Motor neuron (in vitro differentiated cells): ENCODE data around the gene PITPNM3. TPM values are rescaled to one million over a fixed set of nuclear protein-coding genes. Genes with fewer than 3 reads are reported as not detected.
A peak's percentile ranks its signal among the peaks of the same experiment; 100 is the strongest.

ENCODE experiments used
- ATAC-seq, 8 experiments: fragments of 200-7000 bp; cut with Tn5 transposase; replicated peaks in 6 of 8; 2 replicates each; pipeline ENCODE4 v1.8.0; 2021; ENCODE audit warnings: mild to moderate bottlenecking in 8 of 8, moderate library complexity in 8 of 8
- H3K27ac ChIP-seq, 2 donors: fragments of 250-450 bp; sonication (Bioruptor Pico); 2 replicates each; pipeline ENCODE4 v1.9.0; 2021; ENCODE audit warnings: antibody characterized with exemption in 2 of 2, mild to moderate bottlenecking in 2 of 2, moderate library complexity in 1 of 2
- H3K4me1 ChIP-seq, 2 donors: fragments of 250-450 bp; sonication (Bioruptor Pico); replicated peaks in 1 of 2; 2 replicates each; pipeline ENCODE4 v1.6.1; 2021; ENCODE audit warnings: antibody characterized with exemption in 2 of 2, mild to moderate bottlenecking in 2 of 2, moderate library complexity in 1 of 2
- H3K4me3 ChIP-seq, 5 donors: fragments of 250-450 bp; sonication (Bioruptor Pico); 2 replicates each; pipeline ENCODE4 v1.9.0; 2021; ENCODE audit warnings: antibody characterized with exemption in 5 of 5, mild to moderate bottlenecking in 5 of 5, moderate library complexity in 4 of 5
- WGBS, 10 experiments: fragments of 450-650 bp; shearing (Covaris generic); methylation state at CpG; one replicate each; pipeline ENCODE4 v1.0.0; 2022; 5-methylcytosine and 5-hydroxymethylcytosine counted together
- in situ Hi-C, 9 experiments: fragments of 400-800 bp; cut with MboI; loops; one replicate each; pipeline ENCODE4 v1.15.0; 2021; ENCODE audit warnings: low sequenced_read_pairs in 9 of 9, low pct_unique_long_range_greater_than_20kb in 2 of 9; ENCODE audit not compliant: unreplicated experiment in 9 of 9
- total RNA-seq, 8 experiments: library from RNA; unstranded; fragments of 300-600 nt; gene quantifications; 2 replicates each; pipeline versions ENCODE4 v1.2.3 to v1.2.4, GENCODE V29; 2022

PITPNM3 gene
- total RNA-seq, 8 experiments from 2014 or later = 0.31 to 10.1 (median 1.7) TPM

- peak; percentile 91 to 96 (median 93) for ATAC-seq
- in situ Hi-C loops = loop anchor here in 8 of 9 experiments (10.0 to 25.0 kb wide), 4 partner anchors 335 to 837 kb away; partner anchors contain the start of gene NLRP1 (in 4 of the 8)
- Histone ChIP-seq H3K4me1 (peaks cover 0 to 2% of the 10 kb centered on the region in 2 donors), H3K4me3 (no peak overlapping the region), H3K27ac (no peak overlapping the region)
- 0 to 100% (median 30%) methylated on average over 1 to 7 of the region's 13 CpGs; no CpG with 5 or more reads in 1 of the 10 experiments for WGBS, 10 experiments
Observed at GRCh38 chr17:6421700-6422604, 134.4 kb downstream of the PITPNM3 start.

GRCh38 chr17:6420173-6420641, 136.1 kb downstream of the PITPNM3 start:
- ATAC-seq = peak in 1 of 8 experiments; percentile 12
- Histone ChIP-seq H3K27ac (no peak overlapping the region), H3K4me3 (no peak overlapping the region), H3K4me1 (peaks cover 0 to 6% of the 10 kb centered on the region in 2 donors)
- in situ Hi-C loops = loop anchor here in 8 of 9 experiments (10.0 to 25.0 kb wide), 4 partner anchors 333 to 835 kb away; partner anchors contain the start of gene NLRP1 (in 4 of the 8)
- 0 to 100% (median 30%) methylated on average over 1 to 6 of the region's 13 CpGs; no CpG with 5 or more reads in 4 of the 10 experiments for WGBS, 10 experiments

GRCh38 chr17:6415616-6416015, 140.7 kb downstream of the PITPNM3 start:
- peaks cover 0 to 6% of the 10 kb centered on the region in 2 donors for H3K4me1 ChIP-seq
- no peak overlapping the region for H3K27ac ChIP-seq
- in situ Hi-C loops = loop anchor here in 3 of 9 experiments (10.0 to 25.0 kb wide), 5 partner anchors 328 to 831 kb away; partner anchors contain the start of genes NLRP1 (in 1 of the 3) and WSCD1 (in 1 of the 3)
- ATAC-seq = no peak
- H3K4me3 ChIP-seq = no peak overlapping the region
- WGBS, 10 experiments = 10 to 100% (median 38%) methylated on average over 2 to 4 of the region's 8 CpGs; no CpG with 5 or more reads in 7 of the 10 experiments

GRCh38 chr17:6413065-6413464, 143.3 kb downstream of the PITPNM3 start:
- Histone ChIP-seq H3K4me1 (peaks cover 4 to 6% of the 10 kb centered on the region in 2 donors), H3K27ac (no peak overlapping the region), H3K4me3 (no peak overlapping the region)
- 83 to 100% (median 83%) methylated on average over 1 of the region's 1 CpG; no CpG with 5 or more reads in 7 of the 10 experiments for WGBS, 10 experiments
- in situ Hi-C loops = loop anchor here in 3 of 9 experiments (10.0 to 25.0 kb wide), 5 partner anchors 326 to 828 kb away; partner anchors contain the start of genes NLRP1 (in 1 of the 3) and WSCD1 (in 1 of the 3)
- ATAC-seq = peak; percentile 21 to 70 (median 44)

- in situ Hi-C loops = loop anchor here in 3 of 9 experiments (25.0 kb wide), 2 partner anchors 321 to 696 kb away; no protein-coding TSS in a partner anchor
Observed at GRCh38 chr17:6408735-6409134, 147.6 kb downstream of the PITPNM3 start.

GRCh38 chr17:6408276-6408675, 148.1 kb downstream of the PITPNM3 start:
- WGBS, 10 experiments = 40 to 90% (median 63%) methylated on average over 3 to 6 of the region's 6 CpGs; no CpG with 5 or more reads in 4 of the 10 experiments
- H3K27ac ChIP-seq = no peak overlapping the region
- in situ Hi-C loops = loop anchor here in 3 of 9 experiments (25.0 kb wide), 2 partner anchors 321 to 696 kb away; no protein-coding TSS in a partner anchor
- peaks cover 0 to 4% of the 10 kb centered on the region in 2 donors for H3K4me1 ChIP-seq
- H3K4me3 ChIP-seq = no peak overlapping the region
- no peak for ATAC-seq

More at GRCh38 chr17:6408735-6409134, 147.6 kb downstream of the PITPNM3 start:
- Histone ChIP-seq H3K27ac (no peak overlapping the region), H3K4me3 (no peak overlapping the region), H3K4me1 (peaks cover 0 to 4% of the 10 kb centered on the region in 2 donors)
- WGBS, 10 experiments = 46 to 80% (median 66%) methylated on average over 2 to 8 of the region's 10 CpGs; no CpG with 5 or more reads in 2 of the 10 experiments
- peak in 2 of 8 experiments; percentile 46 to 59 for ATAC-seq

GRCh38 chr17:6402258-6402657, 154.1 kb downstream of the PITPNM3 start:
- no peak overlapping the region for H3K27ac ChIP-seq
- in situ Hi-C loops = loop anchor here in 3 of 9 experiments (25.0 kb wide), 2 partner anchors 315 to 690 kb away; no protein-coding TSS in a partner anchor
- 5 to 86% (median 79%) methylated on average over 2 to 6 of the region's 6 CpGs for WGBS, 10 experiments
- H3K4me3 ChIP-seq = no peak overlapping the region
- H3K4me1 ChIP-seq = no peaks in the 10 kb centered on the region
- no peak for ATAC-seq

Other genes starting within 250 kb of the PITPNM3 start
- gene AIPL1, start 121.4 kb downstream of the PITPNM3 start, total RNA-seq = under 1 TPM in 4 of 8 experiments, not detected in 4; 0.08 to 1.00 (median 0.39) TPM
- 10 to 100 TPM in 3 of 8 experiments, 1 to 10 TPM in 3, under 1 TPM in 1, not detected in 1; 0.71 to 47.6 (median 3.5) TPM for gene PIMREG, start 112.1 kb downstream of the PITPNM3 start, total RNA-seq
- gene KIAA0753, start 84.2 kb upstream of the PITPNM3 start, total RNA-seq = 10 to 100 TPM; 12.6 to 32.2 (median 19.3) TPM
- 100 to 1,000 TPM in 3 of 8 experiments, 10 to 100 TPM in 5; 70.5 to 168 (median 94.7) TPM for gene TXNDC17, start 84.5 kb upstream of the PITPNM3 start, total RNA-seq
- 10 to 100 TPM; 11.7 to 31.8 (median 18.0) TPM for gene MED31, start 95.0 kb upstream of the PITPNM3 start, total RNA-seq
- 1 to 10 TPM in 7 of 8 experiments, under 1 TPM in 1; 0.56 to 8.9 (median 4.3) TPM for gene C17orf100, start 95.2 kb upstream of the PITPNM3 start, total RNA-seq
- gene SLC13A5, start 156.8 kb upstream of the PITPNM3 start, total RNA-seq = under 1 TPM in 7 of 8 experiments, not detected in 1; 0.07 to 0.73 (median 0.17) TPM
- 10 to 100 TPM in 1 of 8 experiments, 1 to 10 TPM in 4, under 1 TPM in 2, not detected in 1; 0.27 to 56.7 (median 5.6) TPM for gene XAF1, start 199.5 kb upstream of the PITPNM3 start, total RNA-seq
- gene FBXO39, start 219.7 kb upstream of the PITPNM3 start, total RNA-seq = under 1 TPM in 3 of 8 experiments, not detected in 5; 0.20 to 0.76 (median 0.42) TPM